HepG2 (cell line): Measurements from ENCODE around the gene ELOVL6. TPM values are rescaled to one million over a fixed set of nuclear protein-coding genes. Genes with fewer than 3 reads are reported as not detected.

ENCODE experiments used
- AGO1 ChIP-seq: fragments of 200-400 bp; formaldehyde crosslinking; IDR thresholded peaks from 2 replicates; pipeline ENCODE4 v1.6.1; 2017; ENCODE audit warnings: mild to moderate bottlenecking, low read depth, low read length, moderate library complexity; ENCODE audit not compliant: poor library complexity, severe bottlenecking
- FOXA3 ChIP-seq: IDR thresholded peaks from 2 replicates; pipeline ENCODE4 v1.6.1; 2016; ENCODE audit warnings: missing genetic modification reagents, missing compliant biosample characterization
- FOXJ3 ChIP-seq: sonication (generic); formaldehyde crosslinking; IDR thresholded peaks from 2 replicates; pipeline ENCODE4 v1.4.0; 2020; ENCODE audit warnings: missing genetic modification reagents, mild to moderate bottlenecking, borderline replicate concordance
- GTF3A ChIP-seq: sonication (generic); formaldehyde crosslinking; conservative IDR thresholded peaks from 2 replicates; pipeline ENCODE4 v1.4.0; 2020; ENCODE audit warnings: mild to moderate bottlenecking, missing genetic modification reagents
- MAZ ChIP-seq, 2 experiments: sonication (generic) in 1 of 2; formaldehyde crosslinking in 1 of 2; IDR thresholded peaks; 2 replicates each; pipeline versions ENCODE4 v1.5.0 to v1.6.1; 2012 to 2020; ENCODE audit warnings: low read depth in 2 of 2, mild to moderate bottlenecking in 2 of 2, borderline replicate concordance in 1 of 2, improper control_type of control experiment in 1 of 2, low read length in 1 of 2, missing genetic modification reagents in 1 of 2, moderate library complexity in 1 of 2
- NCOR1 ChIP-seq: fragments of 200-600 bp; sonication (generic); IDR thresholded peaks from 2 replicates; pipeline ENCODE4 v1.7.0; 2017; ENCODE audit warnings: antibody characterized with exemption, low read length, borderline replicate concordance
- PCBP1 ChIP-seq: fragments of 200-400 bp; formaldehyde crosslinking; IDR thresholded peaks from 2 replicates; pipeline ENCODE4 v1.6.1; 2017; ENCODE audit warnings: mild to moderate bottlenecking, low read depth, low read length, borderline replicate concordance
- PHF8 ChIP-seq: sonication (generic); formaldehyde crosslinking; IDR thresholded peaks from 2 replicates; pipeline ENCODE4 v1.5.0; 2020; ENCODE audit warnings: missing genetic modification reagents
- SMC3 ChIP-seq: IDR thresholded peaks from 2 replicates; pipeline ENCODE4 v1.6.1; 2011; ENCODE audit warnings: low read length, improper control_type of control experiment
- SRF ChIP-seq: IDR thresholded peaks from 2 replicates; pipeline ENCODE4 v1.6.1; 2011; ENCODE audit warnings: mild to moderate bottlenecking, low read depth, low read length, moderate library complexity
- TARDBP ChIP-seq: sonication (generic); formaldehyde crosslinking; IDR thresholded peaks from 2 replicates; pipeline ENCODE4 v1.8.0; 2022; ENCODE audit warnings: mild to moderate bottlenecking, missing genetic modification reagents
- TGIF2 ChIP-seq: IDR thresholded peaks from 2 replicates; pipeline ENCODE4 v1.6.1; 2016; ENCODE audit warnings: control low read depth, missing compliant biosample characterization
- TRIM24 ChIP-seq: sonication (generic); formaldehyde crosslinking; IDR thresholded peaks from 2 replicates; pipeline ENCODE4 v1.8.0; 2022; ENCODE audit warnings: mild to moderate bottlenecking, missing genetic modification reagents
- XBP1 ChIP-seq: sonication (generic); formaldehyde crosslinking; IDR thresholded peaks from 2 replicates; pipeline ENCODE4 v1.5.0; 2020; ENCODE audit warnings: missing genetic modification reagents
- ZBTB3 ChIP-seq: sonication (generic); formaldehyde crosslinking; IDR thresholded peaks from 2 replicates; pipeline ENCODE4 v1.4.0; 2020; ENCODE audit warnings: low read depth, mild to moderate bottlenecking, moderate library complexity, missing genetic modification reagents, borderline replicate concordance
- ZFP90 ChIP-seq: sonication (generic); formaldehyde crosslinking; IDR thresholded peaks from 2 replicates; pipeline ENCODE4 v1.8.0; 2022; ENCODE audit warnings: missing genetic modification reagents, mild to moderate bottlenecking, inconsistent platforms, borderline replicate concordance
- ZMYM2 ChIP-seq: sonication (generic); formaldehyde crosslinking; IDR thresholded peaks from 2 replicates; pipeline ENCODE4 v1.8.0; 2022; ENCODE audit warnings: mild to moderate bottlenecking, missing genetic modification reagents
- ZNF317 ChIP-seq: sonication (generic); formaldehyde crosslinking; IDR thresholded peaks from 2 replicates; pipeline ENCODE4 v1.5.0; 2020; ENCODE audit warnings: mild to moderate bottlenecking, missing genetic modification reagents
- ZNF543 ChIP-seq: sonication (generic); formaldehyde crosslinking; IDR thresholded peaks from 2 replicates; pipeline ENCODE4 v1.4.0; 2020; ENCODE audit warnings: mild to moderate bottlenecking, missing genetic modification reagents
- ZNF776 ChIP-seq: sonication (generic); formaldehyde crosslinking; IDR thresholded peaks from 2 replicates; pipeline ENCODE4 v1.4.0; 2020; ENCODE audit warnings: mild to moderate bottlenecking, missing genetic modification reagents
- polyA plus RNA-seq, 8 experiments: library from polyadenylated mRNA; depleted of rRNA in 3 of 8; stranded (reverse) in 7 of 8; unstranded in 1 of 8; fragments of >200 nt; fragmentation: Illumina TruSeq in 4 of 8; extraction: Trizol in 4 of 8; gene quantifications; 2 replicates each; pipeline versions ENCODE4 v1.2.1 to v1.2.3, GENCODE V29; 2011 to 2016; ENCODE audit warnings: low read depth in 4 of 8, missing spikeins in 1 of 8, mixed read lengths in 1 of 8; ENCODE audit not compliant: insufficient read depth in 1 of 8
- total RNA-seq, 5 experiments: library from RNA; depleted of rRNA; stranded (reverse); fragments of >200 nt; fragmentation: Illumina TruSeq; extraction: Trizol; gene quantifications; 2 replicates each; pipeline ENCODE4 v1.2.3, GENCODE V29; 2016; ENCODE audit warnings: low read depth in 1 of 5
- TF ChIP-seq, protein P1 (sequence below): sonication (generic); formaldehyde crosslinking; IDR thresholded peaks from 2 replicates; pipeline ENCODE4 v1.9.0; 2021; ENCODE audit warnings: missing genetic modification reagents, borderline replicate concordance
- TF ChIP-seq, protein P2 (sequence below): fragments of 450-650 bp; IDR thresholded peaks from 2 replicates; pipeline ENCODE4 v1.6.1; 2017
- TF ChIP-seq, protein P3 (sequence below): IDR thresholded peaks from 2 replicates; pipeline ENCODE4 v1.6.1; 2012; ENCODE audit warnings: inconsistent platforms
- TF ChIP-seq, protein P4 (sequence below): sonication (generic); formaldehyde crosslinking; IDR thresholded peaks from 2 replicates; pipeline ENCODE4 v1.4.0; 2020; ENCODE audit warnings: missing genetic modification reagents, borderline replicate concordance

ELOVL6 gene
- total and polyA plus RNA-seq, 2 of the 13 experiments (the other 11 are each of a cell fraction or from before 2014, with no cell fraction given), result 14.1 to 23.2 TPM

- TF ChIP-seq AGO1 (peak; percentile 67), PCBP1 (no peak), ZNF543 (CRISPR knock-in tag) (peak; percentile 87), TRIM24 (no peak), FOXJ3 (no peak), MAZ (IDR thresholded peaks at IDR 0.05; ENCODE audit: borderline replicate concordance, low read depth, low read length) (no peak), MAZ (CRISPR knock-in tag; IDR thresholded peaks at IDR 0.05; ENCODE audit: low read depth) (peak; percentile 78), ZBTB3 (CRISPR knock-in tag) (0 out of 2 replicates have a peak, but pooled peaks have one; percentile 81), TARDBP (CRISPR knock-in tag) (no peak; the same call in 1 of the 2 replicates), PHF8 (CRISPR knock-in tag) (peak; percentile 74), ZNF776 (CRISPR knock-in tag) (0 out of 2 replicates have a peak, but pooled peaks have one; percentile 21), GTF3A (CRISPR knock-in tag) (no peak; the same call in 1 of the 2 replicates), SMC3 (no peak), XBP1 (CRISPR knock-in tag) (no peak), TGIF2 (CRISPR knock-in tag) (peak; percentile 78; the same call in 1 of the 2 replicates), NCOR1 (no peak), ZMYM2 (CRISPR knock-in tag) (no peak), ZNF317 (no peak), ZFP90 (CRISPR knock-in tag) (no peak), SRF (no peak), FOXA3 (0 out of 2 replicates have a peak, but pooled peaks have one; percentile 9)
- TF ChIP-seq, protein P1, sequence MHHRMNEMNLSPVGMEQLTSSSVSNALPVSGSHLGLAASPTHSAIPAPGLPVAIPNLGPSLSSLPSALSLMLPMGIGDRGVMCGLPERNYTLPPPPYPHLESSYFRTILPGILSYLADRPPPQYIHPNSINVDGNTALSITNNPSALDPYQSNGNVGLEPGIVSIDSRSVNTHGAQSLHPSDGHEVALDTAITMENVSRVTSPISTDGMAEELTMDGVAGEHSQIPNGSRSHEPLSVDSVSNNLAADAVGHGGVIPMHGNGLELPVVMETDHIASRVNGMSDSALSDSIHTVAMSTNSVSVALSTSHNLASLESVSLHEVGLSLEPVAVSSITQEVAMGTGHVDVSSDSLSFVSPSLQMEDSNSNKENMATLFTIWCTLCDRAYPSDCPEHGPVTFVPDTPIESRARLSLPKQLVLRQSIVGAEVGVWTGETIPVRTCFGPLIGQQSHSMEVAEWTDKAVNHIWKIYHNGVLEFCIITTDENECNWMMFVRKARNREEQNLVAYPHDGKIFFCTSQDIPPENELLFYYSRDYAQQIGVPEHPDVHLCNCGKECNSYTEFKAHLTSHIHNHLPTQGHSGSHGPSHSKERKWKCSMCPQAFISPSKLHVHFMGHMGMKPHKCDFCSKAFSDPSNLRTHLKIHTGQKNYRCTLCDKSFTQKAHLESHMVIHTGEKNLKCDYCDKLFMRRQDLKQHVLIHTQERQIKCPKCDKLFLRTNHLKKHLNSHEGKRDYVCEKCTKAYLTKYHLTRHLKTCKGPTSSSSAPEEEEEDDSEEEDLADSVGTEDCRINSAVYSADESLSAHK (CRISPR knock-in tag), result no peak
- TF ChIP-seq, protein P2, sequence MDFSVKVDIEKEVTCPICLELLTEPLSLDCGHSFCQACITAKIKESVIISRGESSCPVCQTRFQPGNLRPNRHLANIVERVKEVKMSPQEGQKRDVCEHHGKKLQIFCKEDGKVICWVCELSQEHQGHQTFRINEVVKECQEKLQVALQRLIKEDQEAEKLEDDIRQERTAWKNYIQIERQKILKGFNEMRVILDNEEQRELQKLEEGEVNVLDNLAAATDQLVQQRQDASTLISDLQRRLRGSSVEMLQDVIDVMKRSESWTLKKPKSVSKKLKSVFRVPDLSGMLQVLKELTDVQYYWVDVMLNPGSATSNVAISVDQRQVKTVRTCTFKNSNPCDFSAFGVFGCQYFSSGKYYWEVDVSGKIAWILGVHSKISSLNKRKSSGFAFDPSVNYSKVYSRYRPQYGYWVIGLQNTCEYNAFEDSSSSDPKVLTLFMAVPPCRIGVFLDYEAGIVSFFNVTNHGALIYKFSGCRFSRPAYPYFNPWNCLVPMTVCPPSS, result no peak
- TF ChIP-seq, protein P3, sequence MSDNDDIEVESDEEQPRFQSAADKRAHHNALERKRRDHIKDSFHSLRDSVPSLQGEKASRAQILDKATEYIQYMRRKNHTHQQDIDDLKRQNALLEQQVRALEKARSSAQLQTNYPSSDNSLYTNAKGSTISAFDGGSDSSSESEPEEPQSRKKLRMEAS, result no peak
- TF ChIP-seq, protein P4, sequence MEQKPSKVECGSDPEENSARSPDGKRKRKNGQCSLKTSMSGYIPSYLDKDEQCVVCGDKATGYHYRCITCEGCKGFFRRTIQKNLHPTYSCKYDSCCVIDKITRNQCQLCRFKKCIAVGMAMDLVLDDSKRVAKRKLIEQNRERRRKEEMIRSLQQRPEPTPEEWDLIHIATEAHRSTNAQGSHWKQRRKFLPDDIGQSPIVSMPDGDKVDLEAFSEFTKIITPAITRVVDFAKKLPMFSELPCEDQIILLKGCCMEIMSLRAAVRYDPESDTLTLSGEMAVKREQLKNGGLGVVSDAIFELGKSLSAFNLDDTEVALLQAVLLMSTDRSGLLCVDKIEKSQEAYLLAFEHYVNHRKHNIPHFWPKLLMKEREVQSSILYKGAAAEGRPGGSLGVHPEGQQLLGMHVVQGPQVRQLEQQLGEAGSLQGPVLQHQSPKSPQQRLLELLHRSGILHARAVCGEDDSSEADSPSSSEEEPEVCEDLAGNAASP (CRISPR knock-in tag), result no peak
Observed at GRCh38 chr4:110196206-110196870, 2.1 kb downstream of the ELOVL6 start (continued).
